ENCODE data around the gene COP1. TPM values are rescaled to one million over a fixed set of nuclear protein-coding genes. Genes with fewer than 3 reads are reported as not detected.
A peak's percentile ranks its signal among the peaks of the same experiment; 100 is the strongest.
"Not testable (repeated sequence)": the region's sequence is repeated elsewhere in the genome, so short reads cannot be mapped to it uniquely, and the experiment has no call there.

The COP1 gene
- total RNA-seq, 1 experiment from 2014 or later: 45.5 TPM

DNA sequence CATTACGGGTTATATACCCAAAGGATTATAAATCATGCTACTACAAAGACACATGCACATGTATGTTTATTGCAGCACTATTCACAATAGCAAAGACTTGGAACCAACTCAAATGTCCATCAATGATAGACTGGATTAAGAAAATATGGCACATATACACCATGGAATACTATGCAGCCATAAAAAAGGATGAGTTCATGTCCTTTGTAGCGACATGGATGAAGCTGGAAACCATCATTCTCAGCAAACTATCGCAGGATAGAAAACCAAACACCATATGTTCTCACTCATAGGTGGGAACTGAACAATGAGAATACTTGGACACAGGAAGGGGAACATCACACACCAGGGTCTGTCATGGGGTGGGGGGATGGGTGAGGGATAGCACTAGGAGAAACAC is 119.3 kb downstream of the COP1 start:
- not testable (repeated sequence) for DNase-seq (ENCODE audit: low read depth in 1 of 2, low spot score in 2 of 2); H3K9me3 ChIP-seq (replicated peaks); H3K27ac ChIP-seq; H3K4me1 ChIP-seq (replicated peaks); H3K36me3 ChIP-seq; H3K27me3 ChIP-seq (replicated peaks); H3K4me3 ChIP-seq

DNA sequence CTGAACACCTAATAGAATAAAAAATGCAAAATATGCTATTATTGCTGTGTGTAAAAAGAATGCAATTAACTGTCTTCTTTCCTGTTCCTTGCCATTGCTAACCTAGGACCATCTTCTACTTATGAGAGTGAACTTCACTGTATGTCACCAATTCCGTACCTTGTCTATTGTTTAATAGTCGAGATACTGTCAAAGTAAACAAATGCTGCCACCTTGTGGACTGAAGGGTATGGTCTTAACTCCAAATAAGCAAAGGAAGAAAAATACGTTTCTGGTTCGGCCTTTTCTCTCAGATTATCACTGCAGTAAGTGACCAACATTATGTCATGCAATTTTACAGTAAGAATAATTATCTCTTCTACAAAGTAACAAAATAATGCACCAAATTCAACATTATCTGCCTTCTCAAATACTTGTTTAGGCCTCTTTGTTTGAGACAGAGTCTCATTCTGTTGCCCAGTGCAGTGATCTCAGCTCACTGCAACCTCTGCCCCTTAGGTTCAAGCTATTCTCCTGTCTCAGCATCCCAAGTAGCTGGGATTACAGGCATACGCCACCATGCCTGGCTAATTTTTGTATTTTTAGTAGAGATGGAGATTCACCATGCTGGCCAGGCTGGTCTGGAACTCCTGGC is 133.4 kb downstream of the COP1 start:
- Histone ChIP-seq H3K27ac (no peak overlapping the region), H3K9me3 (replicated peaks) (no peaks in the 10 kb centered on the region), H3K4me3 (no peak overlapping the region), H3K36me3 (peaks cover 3% of the 10 kb centered on the region; the same call in 1 of the 2 replicates), H3K27me3 (replicated peaks) (no peaks in the 10 kb centered on the region), H3K4me1 (replicated peaks) (no peaks in the 10 kb centered on the region)
- DNase-seq (ENCODE audit: low read depth in 1 of 2, low spot score in 2 of 2): peak; percentile 51

GRCh38 chr1:176068901-176069300 is 138.2 kb downstream of the COP1 start:
- no peak for DNase-seq (ENCODE audit: low read depth in 1 of 2, low spot score in 2 of 2)
- Histone ChIP-seq H3K36me3 (no peaks in the 10 kb centered on the region), H3K9me3 (replicated peaks) (no peaks in the 10 kb centered on the region), H3K27me3 (replicated peaks) (no peaks in the 10 kb centered on the region), H3K4me1 (replicated peaks) (no peaks in the 10 kb centered on the region; the same call in 1 of the 2 replicates), H3K27ac (no peak overlapping the region), H3K4me3 (no peak overlapping the region)

DNA sequence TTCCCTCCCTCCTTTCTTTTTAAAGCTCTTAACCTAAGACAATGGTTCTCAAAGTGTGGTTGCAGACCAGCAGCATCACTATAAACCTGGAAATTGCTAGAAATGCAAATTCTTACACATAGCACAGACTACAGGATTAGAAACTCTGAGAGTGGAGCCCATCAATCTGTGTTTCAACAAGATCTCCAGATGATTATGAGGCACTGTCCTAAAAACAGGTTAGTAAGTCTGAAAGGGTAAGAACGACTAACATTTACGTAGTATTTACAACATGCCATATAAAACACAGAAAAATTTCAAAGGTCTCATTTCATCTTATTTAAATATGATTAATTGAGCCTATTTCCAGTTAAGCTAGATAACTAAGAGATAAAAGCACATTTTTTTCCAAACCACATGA is 138.8 kb downstream of the COP1 start:
- H3K4me3 ChIP-seq: no peak overlapping the region
- H3K36me3 ChIP-seq: no peaks in the 10 kb centered on the region
- H3K27ac ChIP-seq: no peak overlapping the region
- no peak for DNase-seq (ENCODE audit: low read depth in 1 of 2, low spot score in 2 of 2)
- H3K4me1 ChIP-seq (replicated peaks): no peaks in the 10 kb centered on the region; the same call in 1 of the 2 replicates
- no peaks in the 10 kb centered on the region for H3K9me3 ChIP-seq (replicated peaks)
- H3K27me3 ChIP-seq (replicated peaks): no peaks in the 10 kb centered on the region

- H3K27ac ChIP-seq: no peak overlapping the region
- no peak overlapping the region for H3K4me3 ChIP-seq
- no peaks in the 10 kb centered on the region for H3K9me3 ChIP-seq (replicated peaks)
- DNase-seq (ENCODE audit: low read depth in 1 of 2, low spot score in 2 of 2): no peak
- H3K4me1 ChIP-seq (replicated peaks): no peaks in the 10 kb centered on the region; the same call in 1 of the 2 replicates
- no peaks in the 10 kb centered on the region for H3K36me3 ChIP-seq
- H3K27me3 ChIP-seq (replicated peaks): no peaks in the 10 kb centered on the region
These were observed 140.4 kb downstream of the COP1 start for GRCh38 chr1:176066709-176067108.

DNA sequence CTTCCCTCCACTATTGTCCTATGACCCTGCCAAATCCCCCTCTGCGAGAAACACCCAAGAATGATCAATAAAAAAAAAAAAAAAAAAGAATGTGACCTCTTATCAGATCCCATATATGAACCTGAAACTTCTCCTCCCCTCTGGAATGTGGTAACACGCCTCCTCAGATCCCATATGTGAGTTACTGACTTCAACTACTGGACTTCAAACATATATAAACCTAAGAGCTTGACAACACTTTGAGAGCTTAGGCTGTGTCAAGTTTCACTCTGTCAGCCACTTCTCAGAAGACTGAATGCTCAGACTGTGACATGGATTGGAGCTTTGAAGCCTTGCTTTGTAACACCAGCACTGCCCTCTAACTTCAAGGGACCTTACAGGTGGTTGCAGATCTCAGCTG is 148.4 kb downstream of the COP1 start:
- Histone ChIP-seq H3K36me3 (no peaks in the 10 kb centered on the region), H3K27ac (no peak overlapping the region), H3K4me3 (no peak overlapping the region), H3K4me1 (replicated peaks) (no peaks in the 10 kb centered on the region), H3K9me3 (replicated peaks) (no peaks in the 10 kb centered on the region), H3K27me3 (replicated peaks) (no peaks in the 10 kb centered on the region)
- DNase-seq (ENCODE audit: low read depth in 1 of 2, low spot score in 2 of 2): no peak

- Histone ChIP-seq H3K4me1 (replicated peaks) (no peaks in the 10 kb centered on the region), H3K36me3 (no peaks in the 10 kb centered on the region), H3K9me3 (replicated peaks) (no peaks in the 10 kb centered on the region)
These were observed 150.8 kb downstream of the COP1 start for GRCh38 chr1:176056312-176056711.

GRCh38 chr1:176055398-176055797 is 151.7 kb downstream of the COP1 start:
- no peak overlapping the region for H3K27ac ChIP-seq
- H3K27me3 ChIP-seq (replicated peaks): no peaks in the 10 kb centered on the region
- no peak overlapping the region for H3K4me3 ChIP-seq
- no peaks in the 10 kb centered on the region for H3K36me3 ChIP-seq
- no peak for DNase-seq (ENCODE audit: low read depth in 1 of 2, low spot score in 2 of 2)
- no peaks in the 10 kb centered on the region for H3K9me3 ChIP-seq (replicated peaks)
- no peaks in the 10 kb centered on the region for H3K4me1 ChIP-seq (replicated peaks)

More at GRCh38 chr1:176056312-176056711, 150.8 kb downstream of the COP1 start:
- H3K4me3 ChIP-seq: no peak overlapping the region
- no peaks in the 10 kb centered on the region for H3K27me3 ChIP-seq (replicated peaks)
- no peak for DNase-seq (ENCODE audit: low read depth in 1 of 2, low spot score in 2 of 2)
- no peak overlapping the region for H3K27ac ChIP-seq

DNA sequence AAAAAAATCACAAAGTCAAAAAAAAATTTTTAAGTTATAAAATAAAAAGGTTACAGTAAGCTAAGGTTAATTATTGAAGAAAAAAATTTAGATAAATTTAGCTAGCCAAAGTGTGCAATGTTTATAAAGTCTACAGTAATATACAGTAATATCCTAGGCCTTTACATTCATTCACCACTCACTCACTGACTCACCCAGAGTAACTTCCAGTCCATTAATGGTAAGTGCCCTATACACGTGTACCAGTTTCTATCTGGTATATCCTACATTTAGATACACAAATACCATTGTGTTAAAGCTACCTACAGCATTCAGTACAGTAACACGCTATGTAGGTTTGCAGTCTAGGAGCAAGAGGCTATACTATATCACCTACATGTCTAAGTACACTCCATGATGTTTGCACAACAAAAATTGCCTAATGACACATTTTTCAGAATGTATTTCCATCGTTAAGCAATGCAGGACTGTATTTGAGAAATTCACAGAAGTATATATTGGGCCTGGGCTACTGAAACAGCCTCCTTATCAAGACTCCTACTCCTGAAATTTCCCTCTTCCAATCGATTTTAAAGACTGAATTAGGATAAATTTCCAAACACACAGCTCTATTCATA is 155.1 kb downstream of the COP1 start:
- Histone ChIP-seq H3K27ac (no peak overlapping the region), H3K36me3 (no peaks in the 10 kb centered on the region), H3K4me3 (no peak overlapping the region), H3K4me1 (replicated peaks) (no peaks in the 10 kb centered on the region), H3K27me3 (replicated peaks) (no peaks in the 10 kb centered on the region), H3K9me3 (replicated peaks) (no peaks in the 10 kb centered on the region)
- no peak for DNase-seq (ENCODE audit: low read depth in 1 of 2, low spot score in 2 of 2)

- DNase-seq (ENCODE audit: low read depth in 1 of 2, low spot score in 2 of 2): no peak
- H3K4me1 ChIP-seq (replicated peaks): no peaks in the 10 kb centered on the region
- H3K27ac ChIP-seq: no peak overlapping the region
- H3K4me3 ChIP-seq: no peak overlapping the region
- H3K36me3 ChIP-seq: no peaks in the 10 kb centered on the region
- H3K27me3 ChIP-seq (replicated peaks): no peaks in the 10 kb centered on the region
- H3K9me3 ChIP-seq (replicated peaks): no peaks in the 10 kb centered on the region
These were observed 155.7 kb downstream of the COP1 start for GRCh38 chr1:176051402-176051801.

DNA sequence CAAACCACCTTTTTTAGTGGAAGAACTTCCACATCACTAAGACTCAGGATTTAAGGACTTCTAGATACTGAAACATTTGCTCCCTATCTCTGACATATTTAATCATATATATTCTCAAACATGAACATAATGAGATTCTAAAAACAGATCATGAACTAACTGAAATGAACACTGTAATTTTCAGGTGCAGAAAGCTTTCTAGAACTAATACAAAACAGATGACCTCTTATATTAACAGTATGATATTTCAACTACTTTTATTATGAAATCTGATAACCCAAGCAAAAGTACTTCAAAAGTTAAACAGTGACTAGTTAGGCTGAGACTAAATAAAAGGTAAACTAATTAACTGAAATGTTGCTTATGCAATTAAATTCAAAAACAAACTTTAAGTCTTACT is 157.5 kb downstream of the COP1 start:
- H3K36me3 ChIP-seq: no peaks in the 10 kb centered on the region
- H3K27me3 ChIP-seq (replicated peaks): no peaks in the 10 kb centered on the region
- H3K27ac ChIP-seq: no peak overlapping the region
- DNase-seq (ENCODE audit: low read depth in 1 of 2, low spot score in 2 of 2): no peak
- no peak overlapping the region for H3K4me3 ChIP-seq
- H3K9me3 ChIP-seq (replicated peaks): no peaks in the 10 kb centered on the region
- no peaks in the 10 kb centered on the region for H3K4me1 ChIP-seq (replicated peaks)

DNA sequence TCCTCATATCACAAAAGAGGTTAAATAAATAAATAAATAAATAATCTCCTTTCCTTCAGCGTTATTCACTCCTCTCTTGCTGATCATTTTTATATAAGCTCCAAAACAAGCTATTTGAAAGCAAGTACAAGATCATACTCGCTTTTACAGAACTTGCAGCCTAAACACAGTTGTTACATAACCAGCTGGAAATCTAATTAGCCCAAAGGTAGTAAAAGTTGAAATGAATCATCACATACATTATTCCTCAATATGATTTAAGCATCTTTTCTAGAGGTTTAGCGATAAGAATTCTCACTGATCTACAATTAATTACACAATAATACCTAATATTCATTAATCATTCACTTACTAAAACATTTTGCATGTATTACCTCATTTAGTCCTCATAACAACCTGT is 160.2 kb downstream of the COP1 start:
- Histone ChIP-seq H3K27ac (no peak overlapping the region), H3K4me1 (replicated peaks) (no peaks in the 10 kb centered on the region), H3K27me3 (replicated peaks) (no peaks in the 10 kb centered on the region), H3K9me3 (replicated peaks) (no peaks in the 10 kb centered on the region), H3K36me3 (peaks cover 3% of the 10 kb centered on the region; the same call in 1 of the 2 replicates), H3K4me3 (no peak overlapping the region)
- DNase-seq (ENCODE audit: low read depth in 1 of 2, low spot score in 2 of 2): no peak

- Histone ChIP-seq H3K36me3 (peaks cover 17% of the 10 kb centered on the region), H3K9me3 (replicated peaks) (no peaks in the 10 kb centered on the region), H3K4me3 (no peak overlapping the region), H3K4me1 (replicated peaks) (no peaks in the 10 kb centered on the region), H3K27me3 (replicated peaks) (no peaks in the 10 kb centered on the region), H3K27ac (no peak overlapping the region)
- DNase-seq (ENCODE audit: low read depth in 1 of 2, low spot score in 2 of 2): no peak
These were observed 163.5 kb downstream of the COP1 start for GRCh38 chr1:176043537-176043936.

GRCh38 chr1:176033881-176034280 is 173.2 kb downstream of the COP1 start:
- peaks cover 2% of the 10 kb centered on the region; the same call in 1 of the 2 replicates for H3K36me3 ChIP-seq
- H3K27ac ChIP-seq: no peak overlapping the region
- DNase-seq (ENCODE audit: low read depth in 1 of 2, low spot score in 2 of 2): peak in 1 of 2 experiments; percentile 15
- no peaks in the 10 kb centered on the region for H3K9me3 ChIP-seq (replicated peaks)
- H3K27me3 ChIP-seq (replicated peaks): no peaks in the 10 kb centered on the region
- no peak overlapping the region for H3K4me3 ChIP-seq
- H3K4me1 ChIP-seq (replicated peaks): peaks cover 12% of the 10 kb centered on the region

All from SJSA1 (cell line).